IMR-90 (cell line): ENCODE data around the gene MSH5.

Experiments
- CTCF ChIP-seq: conservative IDR thresholded peaks from 2 replicates; pipeline ENCODE4 v1.5.1; 2012; ENCODE audit warnings: mild to moderate bottlenecking, low read depth, low read length, improper control_type of control experiment
- POLR2A ChIP-seq: IDR thresholded peaks from 2 replicates; pipeline ENCODE4 v1.6.1; 2012; ENCODE audit warnings: mild to moderate bottlenecking, low read depth, low read length

DNA sequence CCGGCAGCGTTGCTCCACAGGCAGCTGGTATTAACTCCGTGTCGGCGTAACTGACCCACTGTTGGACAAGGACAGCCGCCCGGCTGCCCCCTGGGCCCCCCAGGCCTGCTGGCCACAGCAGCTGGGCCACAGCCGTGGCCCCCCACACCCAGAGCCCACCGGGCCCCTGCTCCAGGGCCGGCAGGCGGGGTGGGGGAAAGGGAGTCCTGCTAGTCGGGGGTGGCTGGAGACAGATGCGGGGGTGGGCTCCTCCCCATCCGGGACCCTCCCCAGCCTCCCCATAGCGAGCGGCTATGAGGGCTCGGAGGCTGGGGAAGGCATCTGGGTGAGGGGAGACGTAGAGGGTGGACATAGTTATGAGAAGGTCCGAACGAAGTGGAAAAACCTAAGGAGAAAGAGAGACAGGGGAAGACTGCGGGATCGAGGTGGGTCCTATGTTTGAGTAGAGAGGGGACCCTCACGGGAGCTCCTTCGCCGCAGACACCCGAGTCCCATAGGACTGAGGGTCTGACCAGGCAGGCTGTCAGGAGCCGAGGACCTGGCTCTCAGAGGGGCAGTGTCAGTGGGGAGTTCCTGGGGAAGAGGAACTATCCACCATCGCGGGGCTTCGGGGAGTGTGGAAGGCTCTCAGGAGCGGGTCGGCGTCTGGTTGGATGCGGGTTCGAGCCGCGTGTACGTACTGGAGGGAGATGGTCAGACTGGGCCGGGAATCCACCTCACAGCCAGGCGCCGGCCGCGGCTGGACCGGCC lies 55.2 kb downstream of the MSH5 start:
- TF ChIP-seq CTCF (no peak), POLR2A (no peak; the same call in 1 of the 2 replicates)
